Peyer's patch (tissue), 4 donors: ENCODE data around the gene SPDEF. TPM values are rescaled to one million over a fixed set of nuclear protein-coding genes. Genes with fewer than 3 reads are reported as not detected.

Experiments
- DNase-seq, 3 donors: peaks; one replicate each; pipeline ENCODE4 v3.0.0-alpha.2; 2017 to 2019
- H3K27ac ChIP-seq, 4 donors: fragments of 200-600 bp; sonication (generic); one replicate each; pipeline ENCODE4 v1.5.1; 2016 to 2019
- H3K27me3 ChIP-seq, 2 donors: fragments of 200-600 bp; sonication (generic); one replicate each; pipeline ENCODE4 v1.5.1; 2019
- H3K36me3 ChIP-seq, 3 donors: fragments of 200-600 bp; sonication (generic); one replicate each; pipeline ENCODE4 v1.5.1; 2016 to 2019
- H3K4me1 ChIP-seq, 4 donors: fragments of 200-600 bp; sonication (generic); one replicate each; pipeline ENCODE4 v1.5.1; 2016 to 2019
- H3K4me3 ChIP-seq, 4 donors: fragments of 200-600 bp; sonication (generic); 1 replicate in 3 of 4; 2 replicates in 1 of 4; pipeline ENCODE4 v1.5.1; 2016 to 2019; ENCODE audit warnings: mild to moderate bottlenecking in 1 of 4
- H3K9me3 ChIP-seq, 4 donors: fragments of 200-600 bp; sonication (generic); one replicate each; pipeline ENCODE4 v1.5.1; 2016 to 2019; ENCODE audit warnings: mild to moderate bottlenecking in 1 of 4
- POLR2A ChIP-seq, 2 donors: fragments of 450-650 bp; IDR thresholded peaks; one replicate each; pipeline ENCODE4 v1.5.1; 2017; ENCODE audit warnings: antibody characterized with exemption in 2 of 2, mild to moderate bottlenecking in 2 of 2, moderate library complexity in 2 of 2
- total RNA-seq, 4 donors: library from RNA; depleted of rRNA; stranded (reverse); fragments of >200 nt; gene quantifications; one replicate each; pipeline ENCODE4 v1.1.0, GENCODE V29; 2016
- TF ChIP-seq, protein P1 (sequence below), 6 experiments: fragments of 450-650 bp in 4 of 6; fragments of 200-600 bp in 2 of 6; sonication (generic) in 1 of 6; IDR thresholded peaks; one replicate each; pipeline ENCODE4 v1.5.1; 2017 to 2019; ENCODE audit warnings: antibody characterized with exemption in 6 of 6, mild to moderate bottlenecking in 3 of 6, moderate library complexity in 1 of 6

Gene SPDEF
- total RNA-seq, 4 donors from 2014 or later: 29.7 to 58.7 (median 39.0) TPM

DNA sequence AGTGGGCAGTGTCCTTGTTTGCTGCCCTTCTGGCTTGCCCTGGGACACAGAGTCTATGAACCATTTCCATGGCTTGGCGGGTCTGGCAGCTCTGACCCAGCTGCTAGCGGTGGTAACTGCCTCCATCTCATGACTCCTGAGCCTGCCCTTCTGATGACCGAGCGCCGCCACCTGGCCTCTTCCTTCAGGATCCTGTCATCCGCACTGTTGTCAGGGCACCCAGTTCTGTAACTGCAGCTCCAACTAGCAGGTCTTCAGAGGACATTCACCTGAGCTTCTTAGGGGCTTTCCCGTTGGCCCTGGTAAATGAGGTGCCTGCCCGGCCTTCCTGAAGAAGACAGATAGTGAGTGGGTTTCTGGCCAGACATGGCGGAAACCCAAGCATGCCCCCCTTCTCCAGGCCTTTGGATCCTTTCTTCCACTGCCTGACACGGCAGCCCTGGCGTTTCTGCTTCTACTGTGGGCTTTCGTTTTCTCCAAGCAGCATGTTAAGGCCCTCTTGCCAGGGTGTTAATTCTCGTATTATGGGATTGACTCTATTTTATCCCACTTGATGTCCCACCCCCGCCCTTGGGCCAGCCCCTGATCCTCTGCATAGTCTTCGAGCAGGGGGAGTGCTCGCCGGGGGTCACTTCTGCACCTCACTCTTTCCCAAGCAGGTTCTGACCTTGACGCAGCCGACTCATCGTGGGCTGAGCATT lies 65.6 kb downstream of the SPDEF start:
- Histone ChIP-seq H3K4me3 (no peak overlapping the region), H3K27me3 (no peaks in the 10 kb centered on the region), H3K4me1 (no peaks in the 10 kb centered on the region), H3K9me3 (no peaks in the 10 kb centered on the region), H3K36me3 (no peaks in the 10 kb centered on the region), H3K27ac (no peak overlapping the region)
- TF ChIP-seq, protein P1, sequence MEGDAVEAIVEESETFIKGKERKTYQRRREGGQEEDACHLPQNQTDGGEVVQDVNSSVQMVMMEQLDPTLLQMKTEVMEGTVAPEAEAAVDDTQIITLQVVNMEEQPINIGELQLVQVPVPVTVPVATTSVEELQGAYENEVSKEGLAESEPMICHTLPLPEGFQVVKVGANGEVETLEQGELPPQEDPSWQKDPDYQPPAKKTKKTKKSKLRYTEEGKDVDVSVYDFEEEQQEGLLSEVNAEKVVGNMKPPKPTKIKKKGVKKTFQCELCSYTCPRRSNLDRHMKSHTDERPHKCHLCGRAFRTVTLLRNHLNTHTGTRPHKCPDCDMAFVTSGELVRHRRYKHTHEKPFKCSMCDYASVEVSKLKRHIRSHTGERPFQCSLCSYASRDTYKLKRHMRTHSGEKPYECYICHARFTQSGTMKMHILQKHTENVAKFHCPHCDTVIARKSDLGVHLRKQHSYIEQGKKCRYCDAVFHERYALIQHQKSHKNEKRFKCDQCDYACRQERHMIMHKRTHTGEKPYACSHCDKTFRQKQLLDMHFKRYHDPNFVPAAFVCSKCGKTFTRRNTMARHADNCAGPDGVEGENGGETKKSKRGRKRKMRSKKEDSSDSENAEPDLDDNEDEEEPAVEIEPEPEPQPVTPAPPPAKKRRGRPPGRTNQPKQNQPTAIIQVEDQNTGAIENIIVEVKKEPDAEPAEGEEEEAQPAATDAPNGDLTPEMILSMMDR (IDR thresholded peaks at IDR 0.05): no peak
- TF ChIP-seq POLR2A (IDR thresholded peaks at IDR 0.05): no peak
- no peak for DNase-seq

DNA sequence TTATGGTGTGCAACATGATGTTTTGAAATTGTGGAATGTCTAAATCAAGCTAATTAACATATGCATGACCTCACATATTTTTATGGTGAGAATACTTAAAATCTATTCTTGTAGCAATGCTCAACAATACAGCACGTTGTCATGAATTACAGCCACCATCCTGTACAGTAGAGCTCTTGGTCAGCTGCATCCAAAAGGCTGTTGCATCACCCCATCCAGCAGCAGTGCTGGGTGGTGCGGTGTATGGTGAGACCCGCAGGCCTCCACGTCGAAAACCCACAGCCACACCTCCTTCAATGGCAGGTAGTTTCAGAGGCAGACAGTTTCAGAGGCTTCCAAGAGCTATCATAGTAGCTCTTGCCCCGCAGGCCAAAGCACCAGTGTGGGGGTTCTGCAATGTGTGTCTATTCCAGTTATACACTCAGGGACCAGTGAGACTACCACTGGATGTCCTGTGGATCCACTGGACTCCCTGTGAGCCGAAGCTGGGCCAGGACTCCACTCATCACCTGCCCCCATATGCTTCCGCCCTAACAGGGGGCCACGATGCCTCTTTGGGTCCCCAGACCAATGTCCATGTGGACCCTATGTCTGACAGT lies 66.8 kb downstream of the SPDEF start:
- H3K4me1 ChIP-seq: no peaks in the 10 kb centered on the region
- TF ChIP-seq, protein P1 (IDR thresholded peaks at IDR 0.05): no peak
- no peak for TF ChIP-seq POLR2A (IDR thresholded peaks at IDR 0.05)
- no peaks in the 10 kb centered on the region for H3K36me3 ChIP-seq
- H3K4me3 ChIP-seq: no peak overlapping the region
- no peaks in the 10 kb centered on the region for H3K9me3 ChIP-seq
- no peaks in the 10 kb centered on the region for H3K27me3 ChIP-seq
- no peak overlapping the region for H3K27ac ChIP-seq
- DNase-seq: no peak

Other genes starting within 250 kb of the SPDEF start
- gene NUDT3, start 163.7 kb downstream of the SPDEF start, total RNA-seq: 10 to 100 TPM; 17.3 to 28.1 (median 20.6) TPM
- 1,000 to 10,000 TPM in 2 of 4 donors, 100 to 1,000 TPM in 2; 729 to 2,642 (median 1,002) TPM for gene RPS10, start 130.3 kb downstream of the SPDEF start, total RNA-seq
- gene PACSIN1, start 90.3 kb downstream of the SPDEF start, total RNA-seq: 1 to 10 TPM in 1 of 4 donors, under 1 TPM in 2, not detected in 1; 0.28 to 9.9 (median 0.40) TPM
- 10 to 100 TPM; 52.8 to 82.3 (median 73.9) TPM for gene ILRUN, start 140.4 kb upstream of the SPDEF start, total RNA-seq
- 10 to 100 TPM; 40.1 to 60.9 (median 49.4) TPM for gene SNRPC, start 201.2 kb upstream of the SPDEF start, total RNA-seq
- 10 to 100 TPM; 10.2 to 13.2 (median 10.9) TPM for gene BLTP3A, start 235.8 kb upstream of the SPDEF start, total RNA-seq